HCT116 (cell line): Measurements from ENCODE around the gene CCR6.

ENCODE experiments used
- TF ChIP-seq, protein P1 (sequence below): IDR thresholded peaks from 2 replicates; pipeline ENCODE4 v1.6.1; 2012
- TF ChIP-seq, protein P2 (sequence below), 3 experiments: fragments of 200-600 bp in 1 of 3; sonication (generic) in 1 of 3; IDR thresholded peaks in 2 of 3; conservative IDR thresholded peaks in 1 of 3; 2 replicates each; pipeline ENCODE4 v1.5.1; 2012 to 2017; ENCODE audit warnings: low read depth in 2 of 3, low read length in 2 of 3, antibody characterized with exemption in 1 of 3, borderline replicate concordance in 1 of 3, control low read depth in 1 of 3, mild to moderate bottlenecking in 1 of 3, mixed read lengths in 1 of 3, mixed run types in 1 of 3, moderate library complexity in 1 of 3; ENCODE audit not compliant: insufficient read depth in 1 of 3

DNA sequence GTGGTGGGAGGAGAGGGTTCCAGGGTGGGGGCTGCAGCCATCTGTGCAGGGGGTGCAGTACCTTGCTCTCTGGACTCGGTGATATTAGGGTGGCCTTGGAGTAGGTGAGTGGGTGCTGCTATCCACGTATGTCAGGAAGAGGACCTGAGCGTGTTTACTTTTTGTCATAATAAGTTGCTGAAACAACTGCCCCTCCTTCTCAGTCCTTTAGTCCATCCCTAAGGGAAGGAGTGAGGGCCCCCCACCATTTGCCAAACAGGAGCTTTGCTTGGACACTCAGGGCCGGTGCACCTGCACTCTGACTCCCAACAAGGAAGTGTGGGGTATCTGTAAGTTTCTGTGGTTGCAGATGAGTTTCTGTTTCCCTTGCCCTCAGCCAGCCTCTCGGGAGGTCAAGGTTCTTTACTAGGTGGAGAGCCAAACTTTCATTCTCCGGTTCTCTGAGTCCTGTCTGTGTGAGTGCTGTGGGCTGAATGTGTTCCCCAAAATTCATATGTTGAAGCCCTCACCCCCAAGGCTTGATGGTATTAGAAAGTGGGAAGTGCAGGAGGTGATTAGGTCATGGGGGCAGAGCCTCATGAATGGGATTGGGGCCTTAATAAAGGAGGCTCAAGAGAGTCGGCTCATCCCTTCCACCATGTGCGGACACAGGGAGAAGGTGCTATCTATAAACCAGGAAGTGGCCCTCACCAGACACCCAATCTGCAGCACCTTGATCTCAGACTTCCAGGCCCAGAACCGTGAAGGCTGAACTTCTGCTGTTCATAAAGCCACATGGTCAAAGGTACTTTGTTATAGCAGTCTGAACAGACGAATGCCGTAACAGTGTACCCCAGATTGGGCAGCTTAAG is 19.6 kb upstream of the CCR6 start:
- TF ChIP-seq, protein P1, sequence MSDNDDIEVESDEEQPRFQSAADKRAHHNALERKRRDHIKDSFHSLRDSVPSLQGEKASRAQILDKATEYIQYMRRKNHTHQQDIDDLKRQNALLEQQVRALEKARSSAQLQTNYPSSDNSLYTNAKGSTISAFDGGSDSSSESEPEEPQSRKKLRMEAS = no peak
- TF ChIP-seq, protein P2, sequence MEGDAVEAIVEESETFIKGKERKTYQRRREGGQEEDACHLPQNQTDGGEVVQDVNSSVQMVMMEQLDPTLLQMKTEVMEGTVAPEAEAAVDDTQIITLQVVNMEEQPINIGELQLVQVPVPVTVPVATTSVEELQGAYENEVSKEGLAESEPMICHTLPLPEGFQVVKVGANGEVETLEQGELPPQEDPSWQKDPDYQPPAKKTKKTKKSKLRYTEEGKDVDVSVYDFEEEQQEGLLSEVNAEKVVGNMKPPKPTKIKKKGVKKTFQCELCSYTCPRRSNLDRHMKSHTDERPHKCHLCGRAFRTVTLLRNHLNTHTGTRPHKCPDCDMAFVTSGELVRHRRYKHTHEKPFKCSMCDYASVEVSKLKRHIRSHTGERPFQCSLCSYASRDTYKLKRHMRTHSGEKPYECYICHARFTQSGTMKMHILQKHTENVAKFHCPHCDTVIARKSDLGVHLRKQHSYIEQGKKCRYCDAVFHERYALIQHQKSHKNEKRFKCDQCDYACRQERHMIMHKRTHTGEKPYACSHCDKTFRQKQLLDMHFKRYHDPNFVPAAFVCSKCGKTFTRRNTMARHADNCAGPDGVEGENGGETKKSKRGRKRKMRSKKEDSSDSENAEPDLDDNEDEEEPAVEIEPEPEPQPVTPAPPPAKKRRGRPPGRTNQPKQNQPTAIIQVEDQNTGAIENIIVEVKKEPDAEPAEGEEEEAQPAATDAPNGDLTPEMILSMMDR (IDR thresholded peaks at IDR 0.05 in 2 of 3, conservative IDR thresholded peaks at IDR 0.05 in 1 of 3; ENCODE audit: borderline replicate concordance in 1 of 3, insufficient read depth in 1 of 3, low read depth in 2 of 3, low read length in 2 of 3) = no peak
